Activated naive CD8-positive, alpha-beta T cell treated with anti-CD3 and anti-CD28 coated beads for 36 hours (primary cell): ENCODE results near the gene TBC1D22B. TPM values are rescaled to one million over a fixed set of nuclear protein-coding genes. Genes with fewer than 3 reads are reported as not detected.

Experiments used
- DNase-seq: peaks from one replicate; pipeline ENCODE4 v3.0.0; 2021
- H3K27ac Mint-ChIP-seq: one replicate; pipeline ENCODE4 v1.8.0; 2022; ENCODE audit warnings: mild to moderate bottlenecking, moderate library complexity, mixed read lengths
- H3K27me3 Mint-ChIP-seq: one replicate; pipeline ENCODE4 v1.8.0; 2022; ENCODE audit warnings: mild to moderate bottlenecking, mixed read lengths
- H3K36me3 Mint-ChIP-seq: one replicate; pipeline ENCODE4 v1.8.0; 2021; ENCODE audit warnings: mild to moderate bottlenecking, mixed read lengths
- H3K4me1 Mint-ChIP-seq: one replicate; pipeline ENCODE4 v1.8.0; 2021; ENCODE audit warnings: mixed read lengths
- H3K4me3 Mint-ChIP-seq: one replicate; pipeline ENCODE4 v1.8.0; 2022; ENCODE audit warnings: mild to moderate bottlenecking, moderate library complexity, mixed read lengths
- H3K9me3 Mint-ChIP-seq: one replicate; pipeline ENCODE4 v1.8.0; 2022; ENCODE audit warnings: mixed read lengths
- total RNA-seq, 2 experiments: library from RNA; stranded (reverse); gene quantifications; one replicate each; pipeline ENCODE4 v1.2.3, GENCODE V29; 2021

TBC1D22B gene
- total RNA-seq, 2 experiments from 2014 or later = 13.0 to 13.9 TPM

GRCh38 chr6:37354526-37355384, 97.2 kb downstream of the TBC1D22B start:
- H3K4me1 Mint-ChIP-seq = peaks cover 25% of the 10 kb centered on the region
- peak; percentile 36 for DNase-seq
- H3K36me3 Mint-ChIP-seq = peaks cover 6% of the 10 kb centered on the region
- H3K9me3 Mint-ChIP-seq = no peaks in the 10 kb centered on the region
- peak overlapping the region; percentile 96 for H3K4me3 Mint-ChIP-seq
- H3K27ac Mint-ChIP-seq = peak overlapping the region; percentile 88
- no peaks in the 10 kb centered on the region for H3K27me3 Mint-ChIP-seq

GRCh38 chr6:37357288-37357687, 99.7 kb downstream of the TBC1D22B start:
- DNase-seq = no peak
- H3K27ac Mint-ChIP-seq = no peak overlapping the region
- H3K9me3 Mint-ChIP-seq = no peaks in the 10 kb centered on the region
- H3K36me3 Mint-ChIP-seq = peaks cover 6% of the 10 kb centered on the region
- H3K4me1 Mint-ChIP-seq = peaks cover 25% of the 10 kb centered on the region
- no peaks in the 10 kb centered on the region for H3K27me3 Mint-ChIP-seq
- H3K4me3 Mint-ChIP-seq = no peak overlapping the region

GRCh38 chr6:37357860-37358259, 100.3 kb downstream of the TBC1D22B start:
- H3K9me3 Mint-ChIP-seq = no peaks in the 10 kb centered on the region
- no peak for DNase-seq
- no peaks in the 10 kb centered on the region for H3K27me3 Mint-ChIP-seq
- H3K36me3 Mint-ChIP-seq = peaks cover 7% of the 10 kb centered on the region
- peaks cover 25% of the 10 kb centered on the region for H3K4me1 Mint-ChIP-seq
- H3K4me3 Mint-ChIP-seq = no peak overlapping the region
- H3K27ac Mint-ChIP-seq = no peak overlapping the region

- Mint-ChIP-seq H3K36me3 (peaks cover 11% of the 10 kb centered on the region), H3K4me3 (no peak overlapping the region), H3K4me1 (peaks cover 20% of the 10 kb centered on the region), H3K27ac (no peak overlapping the region), H3K9me3 (no peaks in the 10 kb centered on the region), H3K27me3 (no peaks in the 10 kb centered on the region)
- no peak for DNase-seq
Measured at GRCh38 chr6:37359039-37359438, 101.5 kb downstream of the TBC1D22B start.

DNA sequence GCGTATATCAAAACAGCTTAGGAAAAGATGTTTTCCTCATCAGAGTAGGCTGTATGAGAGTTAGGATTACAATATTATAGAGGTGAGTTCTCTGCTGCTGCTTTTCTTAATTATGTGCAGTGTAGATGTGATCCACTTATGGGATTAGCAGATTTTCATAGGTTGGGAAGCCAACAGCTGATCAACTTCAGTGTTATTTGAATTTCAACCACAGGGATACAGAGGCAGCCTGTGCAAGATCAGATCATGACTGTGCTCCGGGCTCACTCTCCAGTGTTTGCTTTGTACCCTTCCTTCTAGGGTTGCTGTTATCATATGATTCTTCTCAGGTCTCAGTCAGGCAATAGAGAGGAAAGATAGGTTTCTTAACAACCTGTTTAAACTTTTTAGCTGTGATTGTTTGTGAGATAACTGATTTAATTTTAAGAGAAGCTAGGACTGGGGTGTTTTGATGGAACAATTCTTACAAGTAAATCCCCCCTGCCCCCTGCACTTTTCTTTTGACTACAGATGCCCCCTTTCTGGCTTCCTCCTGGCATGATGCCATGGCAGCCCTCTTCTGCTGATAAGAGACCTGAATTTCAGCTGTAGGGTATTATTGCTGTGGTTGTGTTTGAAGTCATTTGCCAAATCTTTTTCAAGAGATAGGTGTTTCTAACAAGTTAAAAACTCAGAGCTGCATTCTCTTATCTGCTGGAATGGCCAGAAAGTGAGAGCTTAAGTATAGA, 104.7 kb downstream of the TBC1D22B start:
- no peak for DNase-seq
- H3K27me3 Mint-ChIP-seq = no peaks in the 10 kb centered on the region
- H3K4me3 Mint-ChIP-seq = no peak overlapping the region
- H3K4me1 Mint-ChIP-seq = peaks cover 3% of the 10 kb centered on the region
- H3K36me3 Mint-ChIP-seq = peaks cover 7% of the 10 kb centered on the region
- H3K9me3 Mint-ChIP-seq = no peaks in the 10 kb centered on the region
- no peak overlapping the region for H3K27ac Mint-ChIP-seq

DNA sequence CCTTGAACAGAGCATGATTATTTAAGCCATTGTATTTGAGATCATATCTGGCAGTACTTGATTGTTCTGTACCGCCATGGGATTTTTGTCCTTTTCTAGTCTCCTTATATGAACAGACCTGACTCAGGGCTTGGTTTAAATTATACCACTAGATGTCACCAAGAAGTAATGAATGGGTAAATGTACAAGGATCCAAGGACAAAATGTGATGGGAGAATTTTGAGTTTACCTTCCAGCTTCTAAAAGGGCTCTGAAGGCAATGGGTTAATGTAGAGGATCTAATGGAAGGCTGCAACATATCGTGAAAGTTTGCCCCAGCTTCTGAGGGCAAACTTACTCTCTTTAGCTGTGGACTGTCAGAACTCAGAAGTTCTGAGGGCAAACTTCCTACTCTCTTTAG, 108.2 kb downstream of the TBC1D22B start:
- H3K27me3 Mint-ChIP-seq = no peaks in the 10 kb centered on the region
- H3K27ac Mint-ChIP-seq = no peak overlapping the region
- peaks cover 18% of the 10 kb centered on the region for H3K36me3 Mint-ChIP-seq
- H3K4me3 Mint-ChIP-seq = no peak overlapping the region
- H3K4me1 Mint-ChIP-seq = peaks cover 3% of the 10 kb centered on the region
- H3K9me3 Mint-ChIP-seq = no peaks in the 10 kb centered on the region
- no peak for DNase-seq

GRCh38 chr6:37366910-37367309, 109.3 kb downstream of the TBC1D22B start:
- H3K36me3 Mint-ChIP-seq = peaks cover 18% of the 10 kb centered on the region
- H3K27ac Mint-ChIP-seq = no peak overlapping the region
- no peak overlapping the region for H3K4me3 Mint-ChIP-seq
- DNase-seq = no peak
- no peaks in the 10 kb centered on the region for H3K27me3 Mint-ChIP-seq
- H3K9me3 Mint-ChIP-seq = no peaks in the 10 kb centered on the region
- H3K4me1 Mint-ChIP-seq = peaks cover 3% of the 10 kb centered on the region

DNA sequence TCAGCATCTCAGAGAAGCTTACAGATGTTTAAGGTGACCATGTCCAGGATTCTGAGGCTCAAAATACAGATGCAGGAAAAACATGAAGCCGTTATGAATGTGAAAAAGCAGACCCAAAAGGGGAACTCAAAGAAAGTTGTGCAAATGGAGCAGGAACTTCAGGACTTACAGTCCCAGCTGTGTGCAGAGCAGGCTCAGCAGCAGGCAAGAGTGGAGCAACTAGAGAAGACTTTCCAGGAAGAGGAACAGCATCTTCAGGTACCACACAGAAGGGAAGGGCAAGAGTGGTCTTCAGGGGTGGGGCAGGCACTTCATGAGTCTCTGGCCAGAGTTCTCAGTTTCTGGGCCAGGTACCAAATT, 111.4 kb downstream of the TBC1D22B start:
- Mint-ChIP-seq H3K9me3 (no peaks in the 10 kb centered on the region), H3K27ac (peak overlapping the region; percentile 55), H3K4me1 (peaks cover 3% of the 10 kb centered on the region), H3K27me3 (no peaks in the 10 kb centered on the region), H3K4me3 (no peak overlapping the region), H3K36me3 (peaks cover 13% of the 10 kb centered on the region)
- DNase-seq = no peak

DNA sequence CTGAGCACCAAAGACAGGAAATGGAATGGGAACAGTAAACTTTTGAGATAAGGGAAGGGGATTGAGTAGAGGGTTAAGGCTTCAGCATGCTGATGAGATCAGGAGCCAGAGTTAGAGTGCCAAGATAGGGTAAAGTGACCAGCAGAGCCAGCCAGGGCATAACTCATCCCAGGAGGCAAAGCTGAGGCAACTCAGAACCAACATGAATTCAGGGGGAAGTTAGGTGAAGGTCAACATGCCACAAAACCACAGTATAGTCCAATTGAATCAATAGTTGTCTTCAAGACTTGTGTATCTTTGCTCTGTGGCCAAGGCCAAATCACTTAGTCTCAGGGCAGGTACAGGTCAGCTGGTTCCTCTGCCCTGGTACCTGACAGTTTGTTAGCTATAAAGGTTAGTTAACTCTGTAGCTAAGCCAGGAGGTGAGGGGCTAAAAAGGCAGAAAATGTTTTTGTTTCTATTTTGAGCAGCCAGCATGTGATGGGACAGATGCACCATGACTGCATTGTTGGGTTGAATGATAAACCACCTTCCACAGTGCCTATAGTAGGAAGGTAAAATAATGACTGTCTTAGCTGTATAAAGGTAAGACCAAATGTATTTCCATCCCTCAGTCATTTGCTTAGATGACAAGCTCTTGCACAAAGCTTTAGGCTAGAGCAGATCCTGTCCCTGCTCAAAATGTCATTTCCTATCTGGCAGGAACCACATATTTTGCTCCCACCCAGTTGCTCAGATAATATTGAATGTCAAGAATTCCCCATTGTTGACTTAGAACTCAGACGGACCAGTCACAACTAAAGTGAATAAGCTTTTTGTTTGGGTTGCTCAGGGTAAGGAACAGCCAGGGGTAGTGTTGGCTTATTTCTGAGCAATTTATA, 112.0 kb downstream of the TBC1D22B start:
- no peaks in the 10 kb centered on the region for H3K9me3 Mint-ChIP-seq
- H3K27me3 Mint-ChIP-seq = no peaks in the 10 kb centered on the region
- no peak for DNase-seq
- no peak overlapping the region for H3K4me3 Mint-ChIP-seq
- peaks cover 13% of the 10 kb centered on the region for H3K36me3 Mint-ChIP-seq
- H3K4me1 Mint-ChIP-seq = peaks cover 3% of the 10 kb centered on the region
- H3K27ac Mint-ChIP-seq = peak overlapping the region; percentile 55

DNA sequence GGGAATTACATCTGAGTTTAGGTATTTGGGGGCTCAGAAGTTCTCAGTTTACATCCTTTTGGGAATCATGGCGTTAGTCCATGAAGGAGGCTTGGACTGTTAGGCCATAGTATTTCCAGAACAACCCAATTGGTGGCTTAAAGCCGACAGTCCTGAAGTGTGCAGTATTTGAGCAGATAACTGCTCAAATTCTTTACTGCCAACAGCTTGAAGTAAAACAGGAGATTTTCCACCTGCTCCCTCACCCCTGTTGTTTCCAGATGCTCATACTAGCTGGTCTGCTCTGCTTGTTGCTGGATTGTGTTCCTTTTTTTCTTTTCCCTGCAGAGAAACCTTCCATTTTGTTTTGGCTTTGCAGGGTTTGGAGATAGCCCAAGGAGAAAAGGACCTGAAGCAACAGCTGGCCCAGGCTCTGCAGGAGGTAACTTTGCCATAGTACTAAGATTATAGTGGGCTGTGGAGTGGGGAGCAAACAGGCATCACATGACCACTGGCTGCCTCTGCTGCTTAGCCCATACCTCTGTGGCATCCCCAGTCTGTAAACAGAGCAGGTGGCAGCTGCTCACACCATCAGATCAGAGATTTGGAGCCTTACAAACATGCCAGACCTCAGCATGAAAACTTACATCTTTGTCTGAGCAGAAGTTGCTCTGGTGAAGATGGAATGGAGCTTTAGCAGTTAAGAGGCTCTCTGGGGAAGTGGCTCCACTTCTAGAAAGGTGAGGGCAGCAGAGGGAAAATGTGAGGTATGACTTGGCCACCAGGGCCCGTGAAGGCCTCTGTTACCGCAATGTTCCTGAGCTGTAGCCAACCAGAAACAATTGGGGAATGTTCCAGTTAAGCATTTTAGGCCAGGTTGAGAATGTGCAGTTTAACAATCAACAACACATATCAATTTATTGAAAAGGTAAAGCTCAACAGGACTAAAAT, 113.8 kb downstream of the TBC1D22B start:
- Mint-ChIP-seq H3K36me3 (peaks cover 17% of the 10 kb centered on the region), H3K4me3 (no peak overlapping the region), H3K27me3 (no peaks in the 10 kb centered on the region), H3K27ac (no peak overlapping the region), H3K9me3 (no peaks in the 10 kb centered on the region), H3K4me1 (peaks cover 3% of the 10 kb centered on the region)
- DNase-seq = no peak

- H3K4me3 Mint-ChIP-seq = no peak overlapping the region
- no peak overlapping the region for H3K27ac Mint-ChIP-seq
- peaks cover 17% of the 10 kb centered on the region for H3K36me3 Mint-ChIP-seq
- no peaks in the 10 kb centered on the region for H3K27me3 Mint-ChIP-seq
- DNase-seq = no peak
- H3K9me3 Mint-ChIP-seq = no peaks in the 10 kb centered on the region
- H3K4me1 Mint-ChIP-seq = peaks cover 3% of the 10 kb centered on the region
Measured at GRCh38 chr6:37372116-37372515, 114.5 kb downstream of the TBC1D22B start.

DNA sequence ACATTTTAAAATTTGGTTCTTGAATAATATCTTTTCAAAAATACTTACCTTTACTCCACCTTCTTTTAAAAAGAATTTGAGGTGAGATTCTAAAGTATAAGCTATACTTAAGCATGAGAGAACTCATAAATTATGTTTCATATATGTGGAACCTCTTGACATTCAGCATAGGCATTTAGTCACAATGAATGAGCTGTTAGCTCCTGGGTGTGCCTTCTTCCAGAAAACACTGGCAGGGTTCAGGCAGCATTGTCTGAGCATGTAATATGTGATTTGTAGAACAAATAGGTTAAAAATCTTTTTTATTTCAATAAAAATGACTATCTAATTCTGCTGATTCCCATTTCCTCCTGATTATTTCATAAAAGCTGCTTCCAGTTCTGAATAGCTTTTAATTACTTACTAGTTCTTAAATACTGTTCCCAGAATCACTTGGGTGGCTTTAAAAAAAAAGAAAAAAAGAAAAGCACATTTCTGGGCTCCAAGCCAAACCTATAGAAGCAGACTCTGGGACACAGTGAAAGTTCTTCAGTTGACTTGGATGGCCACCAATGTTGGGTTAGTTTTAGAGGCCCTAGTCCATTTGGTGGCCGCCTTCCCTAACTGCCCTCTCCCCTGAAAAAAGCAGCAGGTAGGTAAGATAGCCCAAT, 116.4 kb downstream of the TBC1D22B start:
- H3K4me1 Mint-ChIP-seq = peaks cover 3% of the 10 kb centered on the region
- no peak overlapping the region for H3K4me3 Mint-ChIP-seq
- no peak for DNase-seq
- no peaks in the 10 kb centered on the region for H3K9me3 Mint-ChIP-seq
- peaks cover 8% of the 10 kb centered on the region for H3K36me3 Mint-ChIP-seq
- no peak overlapping the region for H3K27ac Mint-ChIP-seq
- no peaks in the 10 kb centered on the region for H3K27me3 Mint-ChIP-seq

- no peaks in the 10 kb centered on the region for H3K27me3 Mint-ChIP-seq
- no peak for DNase-seq
- no peaks in the 10 kb centered on the region for H3K4me1 Mint-ChIP-seq
- H3K4me3 Mint-ChIP-seq = no peak overlapping the region
- H3K27ac Mint-ChIP-seq = no peak overlapping the region
- no peaks in the 10 kb centered on the region for H3K9me3 Mint-ChIP-seq
- peaks cover 4% of the 10 kb centered on the region for H3K36me3 Mint-ChIP-seq
Measured at GRCh38 chr6:37375376-37375775, 117.8 kb downstream of the TBC1D22B start.
